SK-N-SH (cell line): ENCODE measurements around the gene CLEC11A. TPM values are rescaled to one million over a fixed set of nuclear protein-coding genes. Genes with fewer than 3 reads are reported as not detected.

ENCODE experiments used
- CTCF ChIA-PET: fragments of 300-600, 350-600 bp; formaldehyde crosslinking; extraction: SDS; loops from one replicate; lab custom pipeline; 2021; lab: Yijun Ruan, JAX
- POLR2A ChIA-PET: fragments of 350-600 bp; sonication (Branson Sonifier 250); formaldehyde crosslinking; extraction: SDS; loops from one replicate; lab custom pipeline; 2020; ENCODE audit warnings: antibody characterized with exemption, inconsistent platforms; lab: Yijun Ruan, JAX
- DNase-seq: peaks from one replicate; pipeline ENCODE4 v3.0.0; 2012
- H2AFZ ChIP-seq: fragments of 200-600 bp; sonication (generic); 2 replicates; pipeline ENCODE4 v1.8.1; 2016; ENCODE audit warnings: antibody characterized with exemption, mild to moderate bottlenecking, low read depth
- H3F3A ChIP-seq: fragments of 200-600 bp; sonication (generic); replicated peaks from 2 replicates; pipeline ENCODE3; 2016; ENCODE audit warnings: antibody characterized with exemption, mild to moderate bottlenecking; ENCODE audit not compliant: insufficient read depth
- H3K27ac ChIP-seq, 2 experiments: fragments of 200-500 bp in 1 of 2; fragments of 200-600 bp in 1 of 2; sonication (Bioruptor generic) in 1 of 2; sonication (generic), shearing (Covaris generic) in 1 of 2; 2 replicates each; pipeline versions ENCODE4 v1.5.1 to v1.6.1; 2014 to 2016; ENCODE audit warnings: low read depth in 2 of 2, inconsistent platforms in 1 of 2, low read length in 1 of 2, mild to moderate bottlenecking in 1 of 2, mixed read lengths in 1 of 2
- H3K27me3 ChIP-seq: fragments of 200-600 bp; sonication (generic), shearing (Covaris generic); 2 replicates; pipeline ENCODE4 v1.6.1; 2016; ENCODE audit warnings: mixed run types; ENCODE audit not compliant: insufficient read depth
- H3K36me3 ChIP-seq, 2 experiments: fragments of 200-500 bp in 1 of 2; fragments of 200-600 bp in 1 of 2; sonication (Bioruptor generic) in 1 of 2; sonication (generic) in 1 of 2; replicated peaks in 1 of 2; 2 replicates each; pipeline versions ENCODE3 to v1.5.1; 2014 to 2016; ENCODE audit warnings: low read length in 1 of 2, mild to moderate bottlenecking in 1 of 2; ENCODE audit not compliant: insufficient read depth in 2 of 2, control insufficient read depth in 1 of 2
- H3K4me1 ChIP-seq, 2 experiments: fragments of 200-500 bp in 1 of 2; fragments of 200-600 bp in 1 of 2; sonication (Bioruptor generic) in 1 of 2; sonication (generic), shearing (Covaris generic) in 1 of 2; 2 replicates each; pipeline versions ENCODE4 v1.5.1 to v1.6.1; 2014 to 2016; ENCODE audit warnings: low read depth in 1 of 2, low read length in 1 of 2, mixed run types in 1 of 2; ENCODE audit not compliant: insufficient read depth in 2 of 2, control insufficient read depth in 1 of 2
- H3K4me2 ChIP-seq: fragments of 200-600 bp; sonication (generic), shearing (Covaris generic); 2 replicates; pipeline ENCODE4 v1.6.1; 2017; ENCODE audit warnings: mixed run types
- H3K4me3 ChIP-seq, 2 experiments: fragments of 200-500 bp in 1 of 2; fragments of 200-600 bp in 1 of 2; sonication (Bioruptor generic) in 1 of 2; sonication (generic), shearing (Covaris generic) in 1 of 2; 2 replicates each; pipeline versions ENCODE4 v1.5.1 to v1.8.1; 2014 to 2016; ENCODE audit warnings: low read depth in 2 of 2, inconsistent platforms in 1 of 2, low read length in 1 of 2, mild to moderate bottlenecking in 1 of 2, mixed read lengths in 1 of 2, moderate library complexity in 1 of 2
- H3K79me2 ChIP-seq: fragments of 200-600 bp; sonication (generic); 2 replicates; pipeline ENCODE4 v1.8.1; 2017; ENCODE audit warnings: mild to moderate bottlenecking; ENCODE audit not compliant: insufficient read depth
- H3K9ac ChIP-seq: fragments of 200-600 bp; sonication (generic); 2 replicates; pipeline ENCODE4 v1.6.1; 2017; ENCODE audit warnings: mixed run types
- H3K9me2 ChIP-seq: fragments of 200-600 bp; sonication (generic); 2 replicates; pipeline ENCODE4 v1.6.1; 2017; ENCODE audit warnings: mixed run types
- H3K9me3 ChIP-seq: fragments of 200-600 bp; sonication (generic); 2 replicates; pipeline ENCODE4 v1.6.1; 2017; ENCODE audit warnings: mixed run types, mild to moderate bottlenecking, moderate library complexity
- H4K20me1 ChIP-seq: fragments of 200-600 bp; sonication (generic); 2 replicates; pipeline ENCODE4 v1.6.1; 2017; ENCODE audit warnings: mild to moderate bottlenecking, mixed run types; ENCODE audit not compliant: insufficient read depth
- FOSL2 ChIP-seq: IDR thresholded peaks from 2 replicates; pipeline ENCODE4 v1.4.0; 2012; ENCODE audit warnings: low read depth, mild to moderate bottlenecking, moderate library complexity, borderline replicate concordance
- FOXJ3 ChIP-seq: sonication (generic); formaldehyde crosslinking; IDR thresholded peaks from 2 replicates; pipeline ENCODE4 v1.5.1; 2020; ENCODE audit warnings: mild to moderate bottlenecking, missing genetic modification reagents
- FOXM1 ChIP-seq: IDR thresholded peaks from 2 replicates; pipeline ENCODE4 v1.4.0; 2012; ENCODE audit warnings: low read depth, mild to moderate bottlenecking
- GABPA ChIP-seq: IDR thresholded peaks from 2 replicates; pipeline ENCODE4 v1.4.0; 2012; ENCODE audit warnings: low read depth, mild to moderate bottlenecking
- MXI1 ChIP-seq: IDR thresholded peaks from 2 replicates; pipeline ENCODE4 v1.6.1; 2012; ENCODE audit warnings: mild to moderate bottlenecking, low read depth, low read length, improper control_type of control experiment
- NRF1 ChIP-seq: IDR thresholded peaks from 2 replicates; pipeline ENCODE4 v1.6.1; 2012; ENCODE audit warnings: low read depth, mild to moderate bottlenecking, low read length
- RCOR1 ChIP-seq: fragments of 150-350 bp; IDR thresholded peaks from 2 replicates; pipeline ENCODE4 v1.6.1; 2017; ENCODE audit warnings: antibody characterized with exemption, low read length
- RXRA ChIP-seq: IDR thresholded peaks from 2 replicates; pipeline ENCODE4 v1.4.0; 2012; ENCODE audit warnings: low read depth, mild to moderate bottlenecking, borderline replicate concordance
- SIN3A ChIP-seq: IDR thresholded peaks from 2 replicates; pipeline ENCODE4 v1.6.1; 2012; ENCODE audit warnings: low read depth, mild to moderate bottlenecking, low read length, moderate library complexity, borderline replicate concordance
- SMC3 ChIP-seq: IDR thresholded peaks from 2 replicates; pipeline ENCODE4 v1.6.1; 2012; ENCODE audit warnings: low read depth, low read length, improper control_type of control experiment
- YY1 ChIP-seq: IDR thresholded peaks from 2 replicates; pipeline ENCODE4 v1.4.0; 2012; ENCODE audit warnings: low read depth, mild to moderate bottlenecking
- WGBS: methylation state at CpG from one replicate; pipeline ENCODE4 v1.1.6; 2017; ENCODE audit warnings: low lambda C conversion rate; 5-methylcytosine and 5-hydroxymethylcytosine counted together
- polyA plus RNA-seq, 3 experiments: library from polyadenylated mRNA; depleted of rRNA; stranded (reverse); fragments of >200 nt; gene quantifications; 2 replicates each; pipeline ENCODE4 v1.2.3, GENCODE V29; 2012
- TF ChIP-seq, protein P1 (sequence below): IDR thresholded peaks from 2 replicates; pipeline ENCODE4 v1.4.0; 2012; ENCODE audit warnings: low read depth, borderline replicate concordance
- TF ChIP-seq, protein P2 (sequence below): IDR thresholded peaks from 2 replicates; pipeline ENCODE4 v1.4.0; 2012; ENCODE audit warnings: low read depth, borderline replicate concordance
- TF ChIP-seq, protein P3 (sequence below): fragments of 150-350 bp; IDR thresholded peaks from 2 replicates; pipeline ENCODE4 v1.6.1; 2017; ENCODE audit warnings: antibody characterized with exemption, low read length, low read depth, borderline replicate concordance
- TF ChIP-seq, protein P4 (sequence below): fragments of 150-350 bp; IDR thresholded peaks from 2 replicates; pipeline ENCODE4 v1.6.1; 2016; ENCODE audit warnings: mild to moderate bottlenecking, low read depth, low read length

CLEC11A gene
- polyA plus RNA-seq, 1 of the 3 experiments (the other 2 are of a cell fraction) = 4.4 TPM

DNA sequence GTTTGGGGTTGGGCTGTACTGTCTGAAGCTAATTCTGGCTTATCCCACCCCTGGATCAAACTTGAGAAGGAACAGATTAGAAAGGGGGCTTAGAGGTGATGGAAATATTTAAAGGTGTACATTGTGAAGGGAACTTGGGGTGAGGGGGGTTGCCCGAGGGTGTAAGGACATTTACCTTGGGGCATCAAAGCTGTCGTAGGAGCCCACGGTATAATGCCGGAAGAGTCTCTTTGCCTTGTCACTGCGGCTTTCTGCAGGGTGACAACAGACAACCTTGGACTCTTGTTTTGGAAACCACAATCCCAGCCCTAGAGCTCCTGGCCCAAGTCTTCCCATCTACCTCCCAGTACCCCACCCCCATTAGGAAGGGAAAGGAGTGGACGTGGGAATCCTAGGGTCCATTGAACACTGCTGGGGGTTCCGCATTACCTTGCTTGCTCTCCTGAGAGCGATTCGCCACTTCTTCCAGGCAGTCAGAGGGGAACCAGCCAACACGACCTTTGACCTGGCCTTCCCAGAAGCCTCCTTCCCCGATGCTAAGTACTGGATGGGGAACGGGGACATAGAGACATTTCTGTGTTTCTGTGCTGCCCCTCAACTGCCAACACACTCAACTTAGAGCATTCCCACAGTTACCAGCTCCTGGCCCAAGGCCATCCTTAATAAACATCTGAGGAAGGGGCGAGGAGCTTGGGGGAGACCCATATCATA lies 25.6 kb upstream of the CLEC11A start (continued):
- TF ChIP-seq, protein P1, sequence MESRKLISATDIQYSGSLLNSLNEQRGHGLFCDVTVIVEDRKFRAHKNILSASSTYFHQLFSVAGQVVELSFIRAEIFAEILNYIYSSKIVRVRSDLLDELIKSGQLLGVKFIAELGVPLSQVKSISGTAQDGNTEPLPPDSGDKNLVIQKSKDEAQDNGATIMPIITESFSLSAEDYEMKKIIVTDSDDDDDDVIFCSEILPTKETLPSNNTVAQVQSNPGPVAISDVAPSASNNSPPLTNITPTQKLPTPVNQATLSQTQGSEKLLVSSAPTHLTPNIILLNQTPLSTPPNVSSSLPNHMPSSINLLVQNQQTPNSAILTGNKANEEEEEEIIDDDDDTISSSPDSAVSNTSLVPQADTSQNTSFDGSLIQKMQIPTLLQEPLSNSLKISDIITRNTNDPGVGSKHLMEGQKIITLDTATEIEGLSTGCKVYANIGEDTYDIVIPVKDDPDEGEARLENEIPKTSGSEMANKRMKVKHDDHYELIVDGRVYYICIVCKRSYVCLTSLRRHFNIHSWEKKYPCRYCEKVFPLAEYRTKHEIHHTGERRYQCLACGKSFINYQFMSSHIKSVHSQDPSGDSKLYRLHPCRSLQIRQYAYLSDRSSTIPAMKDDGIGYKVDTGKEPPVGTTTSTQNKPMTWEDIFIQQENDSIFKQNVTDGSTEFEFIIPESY = no peak

DNA sequence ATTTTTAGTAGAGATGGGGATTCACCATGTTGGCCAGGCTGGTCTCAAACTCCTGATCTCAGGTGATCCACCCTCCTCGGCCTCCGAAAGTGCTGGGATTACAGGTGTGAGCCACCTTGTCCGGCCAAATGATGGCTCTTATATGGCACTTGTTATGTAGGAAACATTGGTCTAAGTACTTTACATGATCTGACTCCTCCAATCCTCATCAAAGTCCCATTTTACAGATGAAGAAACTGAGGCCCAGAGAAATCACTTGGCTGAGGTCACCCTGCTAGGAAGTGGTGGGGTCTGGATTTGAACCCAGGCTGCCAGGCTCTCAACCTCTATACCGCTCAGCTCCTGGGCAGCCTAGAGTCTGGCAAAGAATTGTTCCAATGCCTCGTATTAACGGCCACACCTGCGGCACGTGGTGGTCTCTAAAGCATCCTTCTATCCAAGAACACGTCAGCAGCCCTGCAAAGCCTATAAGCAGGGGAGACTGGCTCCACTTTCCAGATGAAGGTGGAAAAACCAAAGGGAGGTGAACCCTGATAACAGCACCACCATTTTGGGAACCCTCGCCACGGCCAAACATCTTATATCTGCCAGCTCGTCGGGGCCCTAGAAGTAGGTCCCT lies 21.7 kb upstream of the CLEC11A start:
- 57% methylated on average over 12 of the region's 13 CpGs for WGBS
- H3K36me3 ChIP-seq = no peaks in the 10 kb centered on the region
- no peaks in the 10 kb centered on the region for H3K27me3 ChIP-seq
- no peak overlapping the region for H3K27ac ChIP-seq
- H3K9ac ChIP-seq = no peak overlapping the region
- TF ChIP-seq RXRA = no peak
- no peaks in the 10 kb centered on the region for H3F3A ChIP-seq
- no peaks in the 10 kb centered on the region for H3K9me3 ChIP-seq
- H3K4me3 ChIP-seq = no peak overlapping the region
- H3K79me2 ChIP-seq = no peaks in the 10 kb centered on the region
- no peaks in the 10 kb centered on the region for H3K9me2 ChIP-seq
- no peak overlapping the region for H3K4me2 ChIP-seq
- no peak overlapping the region for H2AFZ ChIP-seq
- H3K4me1 ChIP-seq = peaks cover 0 to 1% of the 10 kb centered on the region in 2 experiments; a peak in 1 of 4 replicates
- DNase-seq = no peak
- H4K20me1 ChIP-seq = no peaks in the 10 kb centered on the region
- ChIA-PET POLR2A (interaction anchor here (0.5 kb wide), 1 partner anchor 28 kb away, joined by 3 read pairs; no protein-coding TSS in a partner anchor), CTCF (interaction anchor here (0.8 to 4.5 kb wide), 3 partner anchors 9 to 79 kb away, joined by 3 to 87 read pairs (median 7); no protein-coding TSS in a partner anchor)

DNA sequence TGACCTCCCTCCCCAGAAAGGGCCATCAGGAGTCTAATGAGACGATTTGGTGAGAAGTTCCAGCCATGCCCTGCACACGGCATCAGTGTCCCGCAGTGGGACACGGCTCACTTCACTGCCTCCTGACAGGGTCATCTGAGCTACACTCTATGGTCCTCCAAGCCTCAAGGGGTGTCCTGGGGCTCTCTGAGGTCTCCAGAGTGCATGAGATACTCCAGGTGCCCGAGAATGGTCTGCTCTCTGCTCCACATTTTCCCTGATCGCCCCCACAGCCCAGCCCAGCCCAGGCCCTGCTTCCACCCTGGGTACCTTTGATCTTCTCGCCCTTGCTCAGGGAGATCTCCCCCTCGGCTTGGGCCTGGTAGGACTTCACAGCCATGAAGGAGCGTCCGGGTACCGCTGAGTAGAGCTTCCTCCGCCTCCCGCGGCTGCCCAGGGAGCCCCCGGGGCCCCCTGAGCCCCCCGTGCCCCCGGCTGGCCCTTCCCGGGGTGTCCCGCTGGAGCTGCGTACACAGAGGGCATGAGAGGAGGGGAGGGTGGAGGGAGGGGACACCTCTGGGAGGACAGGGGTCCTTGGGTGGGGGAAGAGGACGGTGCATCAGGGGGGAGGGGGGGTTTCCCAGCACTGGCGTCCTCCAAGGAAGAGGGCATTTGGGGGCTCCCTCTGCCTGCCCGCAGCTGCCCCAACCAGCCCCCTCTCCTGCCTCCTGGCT lies 20.9 kb upstream of the CLEC11A start:
- H3K9me2 ChIP-seq = no peaks in the 10 kb centered on the region
- ChIA-PET CTCF (interaction anchor here (1.9 to 4.5 kb wide), 3 partner anchors 32 to 78 kb away, joined by 7 to 87 read pairs (median 12); no protein-coding TSS in a partner anchor), POLR2A (interaction anchor here (0.5 to 0.9 kb wide), 2 partner anchors 11 to 27 kb away, joined by 3 read pairs; no protein-coding TSS in a partner anchor)
- no peaks in the 10 kb centered on the region for H4K20me1 ChIP-seq
- no peak overlapping the region for H3K27ac ChIP-seq
- no peak for DNase-seq
- no peaks in the 10 kb centered on the region for H3K4me1 ChIP-seq
- no peak overlapping the region for H3K4me2 ChIP-seq
- no peaks in the 10 kb centered on the region for H3K9me3 ChIP-seq
- H3K4me3 ChIP-seq = no peak overlapping the region
- no peaks in the 10 kb centered on the region for H3F3A ChIP-seq
- H3K27me3 ChIP-seq = no peaks in the 10 kb centered on the region
- no peak overlapping the region for H3K9ac ChIP-seq
- WGBS = 72% methylated on average over 17 of the region's 23 CpGs
- H3K36me3 ChIP-seq = no peaks in the 10 kb centered on the region
- no peak overlapping the region for H2AFZ ChIP-seq
- no peaks in the 10 kb centered on the region for H3K79me2 ChIP-seq
- TF ChIP-seq FOXM1 = no peak
- TF ChIP-seq SMC3 = no peak
- TF ChIP-seq, protein P2, sequence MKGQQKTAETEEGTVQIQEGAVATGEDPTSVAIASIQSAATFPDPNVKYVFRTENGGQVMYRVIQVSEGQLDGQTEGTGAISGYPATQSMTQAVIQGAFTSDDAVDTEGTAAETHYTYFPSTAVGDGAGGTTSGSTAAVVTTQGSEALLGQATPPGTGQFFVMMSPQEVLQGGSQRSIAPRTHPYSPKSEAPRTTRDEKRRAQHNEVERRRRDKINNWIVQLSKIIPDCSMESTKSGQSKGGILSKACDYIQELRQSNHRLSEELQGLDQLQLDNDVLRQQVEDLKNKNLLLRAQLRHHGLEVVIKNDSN = no peak
- TF ChIP-seq MXI1 = no peak
- TF ChIP-seq FOXJ3 (CRISPR knock-in tag) = no peak
- no peak for TF ChIP-seq FOSL2
- TF ChIP-seq YY1 = no peak
- TF ChIP-seq, protein P3, sequence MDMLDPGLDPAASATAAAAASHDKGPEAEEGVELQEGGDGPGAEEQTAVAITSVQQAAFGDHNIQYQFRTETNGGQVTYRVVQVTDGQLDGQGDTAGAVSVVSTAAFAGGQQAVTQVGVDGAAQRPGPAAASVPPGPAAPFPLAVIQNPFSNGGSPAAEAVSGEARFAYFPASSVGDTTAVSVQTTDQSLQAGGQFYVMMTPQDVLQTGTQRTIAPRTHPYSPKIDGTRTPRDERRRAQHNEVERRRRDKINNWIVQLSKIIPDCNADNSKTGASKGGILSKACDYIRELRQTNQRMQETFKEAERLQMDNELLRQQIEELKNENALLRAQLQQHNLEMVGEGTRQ = no peak
- TF ChIP-seq NRF1 = no peak
- TF ChIP-seq RCOR1 = no peak
- TF ChIP-seq SIN3A = no peak
- TF ChIP-seq, protein P4, sequence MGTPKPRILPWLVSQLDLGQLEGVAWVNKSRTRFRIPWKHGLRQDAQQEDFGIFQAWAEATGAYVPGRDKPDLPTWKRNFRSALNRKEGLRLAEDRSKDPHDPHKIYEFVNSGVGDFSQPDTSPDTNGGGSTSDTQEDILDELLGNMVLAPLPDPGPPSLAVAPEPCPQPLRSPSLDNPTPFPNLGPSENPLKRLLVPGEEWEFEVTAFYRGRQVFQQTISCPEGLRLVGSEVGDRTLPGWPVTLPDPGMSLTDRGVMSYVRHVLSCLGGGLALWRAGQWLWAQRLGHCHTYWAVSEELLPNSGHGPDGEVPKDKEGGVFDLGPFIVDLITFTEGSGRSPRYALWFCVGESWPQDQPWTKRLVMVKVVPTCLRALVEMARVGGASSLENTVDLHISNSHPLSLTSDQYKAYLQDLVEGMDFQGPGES = no peak
- no peak for TF ChIP-seq GABPA
